Measurements from ENCODE around the gene GPR89A.

DNA sequence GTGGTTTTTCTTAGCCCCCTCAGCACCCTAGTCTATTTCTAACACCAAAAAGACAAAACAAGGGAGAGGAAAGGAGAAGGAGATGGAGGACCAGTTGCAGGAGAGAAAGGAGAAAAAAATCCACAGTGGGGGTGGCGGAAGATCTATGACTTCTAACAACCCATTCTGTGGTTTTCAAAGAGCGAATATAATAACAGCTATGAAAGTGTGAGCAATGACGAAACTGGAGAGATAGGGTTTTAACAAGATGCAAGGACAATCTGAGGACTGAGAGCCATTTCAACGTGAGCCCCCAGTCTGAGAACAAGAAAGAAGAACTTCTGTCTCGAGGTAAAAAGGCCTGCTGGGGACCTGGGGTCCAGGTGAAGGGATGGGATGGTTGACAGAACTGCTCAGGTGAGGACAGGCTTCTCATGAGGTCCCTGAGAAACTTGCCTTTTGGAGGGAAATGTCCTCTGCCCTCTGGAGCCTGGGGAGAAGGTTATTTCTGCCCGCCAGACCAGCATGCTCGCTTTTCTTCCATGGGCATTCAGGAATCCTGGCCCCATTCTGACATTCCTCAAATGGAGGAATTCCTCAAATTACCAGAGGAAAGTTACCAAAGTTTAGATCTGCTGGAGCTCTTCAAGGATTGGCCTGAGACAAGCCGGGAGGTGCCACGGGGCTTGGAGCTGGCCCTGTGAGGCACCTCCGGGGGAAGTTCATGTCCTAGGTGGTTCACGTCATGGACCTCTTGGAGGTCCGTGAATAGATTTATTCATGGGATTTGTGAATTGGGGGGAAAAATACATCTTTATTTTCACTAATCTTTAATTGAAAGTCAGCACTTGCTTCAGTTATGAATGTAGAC lies 111.7 kb downstream of the GPR89A start, which contains the start of gene CD160:
- TF ChIP-seq, protein P1, sequence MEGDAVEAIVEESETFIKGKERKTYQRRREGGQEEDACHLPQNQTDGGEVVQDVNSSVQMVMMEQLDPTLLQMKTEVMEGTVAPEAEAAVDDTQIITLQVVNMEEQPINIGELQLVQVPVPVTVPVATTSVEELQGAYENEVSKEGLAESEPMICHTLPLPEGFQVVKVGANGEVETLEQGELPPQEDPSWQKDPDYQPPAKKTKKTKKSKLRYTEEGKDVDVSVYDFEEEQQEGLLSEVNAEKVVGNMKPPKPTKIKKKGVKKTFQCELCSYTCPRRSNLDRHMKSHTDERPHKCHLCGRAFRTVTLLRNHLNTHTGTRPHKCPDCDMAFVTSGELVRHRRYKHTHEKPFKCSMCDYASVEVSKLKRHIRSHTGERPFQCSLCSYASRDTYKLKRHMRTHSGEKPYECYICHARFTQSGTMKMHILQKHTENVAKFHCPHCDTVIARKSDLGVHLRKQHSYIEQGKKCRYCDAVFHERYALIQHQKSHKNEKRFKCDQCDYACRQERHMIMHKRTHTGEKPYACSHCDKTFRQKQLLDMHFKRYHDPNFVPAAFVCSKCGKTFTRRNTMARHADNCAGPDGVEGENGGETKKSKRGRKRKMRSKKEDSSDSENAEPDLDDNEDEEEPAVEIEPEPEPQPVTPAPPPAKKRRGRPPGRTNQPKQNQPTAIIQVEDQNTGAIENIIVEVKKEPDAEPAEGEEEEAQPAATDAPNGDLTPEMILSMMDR (IDR thresholded peaks at IDR 0.05) = no peak
- no peak for TF ChIP-seq POLR2AphosphoS5 (IDR thresholded peaks at IDR 0.05)
- TF ChIP-seq EP300 (IDR thresholded peaks at IDR 0.05) = no peak

All from gastroesophageal sphincter (tissue), 3 donors.